Stimulated activated CD4-positive, alpha-beta T cell treated with anti-CD3 and anti-CD28 coated beads, Interleukin-1b, Interleukin-23, amount 100 ng/mL, for 48 hours (primary cell): Measurements from ENCODE around the gene C5orf24.
"Not testable (repeated sequence)": the region's sequence is repeated elsewhere in the genome, so short reads cannot be mapped to it uniquely, and the experiment has no call there.

ENCODE experiments used
- DNase-seq: peaks from one replicate; pipeline ENCODE4 v3.0.0-alpha.2; 2020

The C5orf24 gene

GRCh38 chr5:134845852-134846640, at the start of gene C5orf24:
Gene C5orf24, plus strand, starts transcription at chr5:134845968. Its CDS starts 8,933 bp downstream, at chr5:134854901.
- peak; percentile 95 for DNase-seq

GRCh38 chr5:134798468-134798867, 47.3 kb upstream of the C5orf24 start:
- no peak for DNase-seq

GRCh38 chr5:134803821-134804220, 41.9 kb upstream of the C5orf24 start:
- no peak for DNase-seq

GRCh38 chr5:134813407-134813806, 32.4 kb upstream of the C5orf24 start:
- DNase-seq, result peak; percentile 37

GRCh38 chr5:134813827-134814226, 31.9 kb upstream of the C5orf24 start:
- no peak for DNase-seq

- no peak for DNase-seq
Observed at GRCh38 chr5:134817006-134817405, 28.8 kb upstream of the C5orf24 start.

- no peak for DNase-seq
Observed at GRCh38 chr5:134818776-134819175, 27.0 kb upstream of the C5orf24 start.

GRCh38 chr5:134819407-134819963, 26.3 kb upstream of the C5orf24 start:
- DNase-seq, result no peak

GRCh38 chr5:134821841-134822240, 23.9 kb upstream of the C5orf24 start:
- no peak for DNase-seq

- no peak for DNase-seq
Observed at GRCh38 chr5:134824681-134825080, 21.1 kb upstream of the C5orf24 start.

GRCh38 chr5:134825212-134825611, 20.6 kb upstream of the C5orf24 start:
- DNase-seq, result no peak

- DNase-seq, result no peak
Observed at GRCh38 chr5:134833340-134834032, 12.3 kb upstream of the C5orf24 start.

- no peak for DNase-seq
Observed at GRCh38 chr5:134835623-134836022, 10.1 kb upstream of the C5orf24 start.

GRCh38 chr5:134837530-134838181, 8.1 kb upstream of the C5orf24 start:
- DNase-seq, result no peak

- not testable (repeated sequence) for DNase-seq
Observed at GRCh38 chr5:134838361-134838760, 7.4 kb upstream of the C5orf24 start.

- no peak for DNase-seq
Observed at GRCh38 chr5:134840811-134841210, 5.0 kb upstream of the C5orf24 start.

- no peak for DNase-seq
Observed at GRCh38 chr5:134844252-134844651, 1.5 kb upstream of the C5orf24 start.

- DNase-seq, result no peak
Observed at GRCh38 chr5:134845335-134845851, 375 bp upstream of the C5orf24 start.

- peak; percentile 18 for DNase-seq
Observed at GRCh38 chr5:134846641-134846960, 833 bp downstream of the C5orf24 start.

- DNase-seq, result not testable (repeated sequence)
Observed at GRCh38 chr5:134849434-134849933, 3.7 kb downstream of the C5orf24 start.

GRCh38 chr5:134851307-134851923, 5.6 kb downstream of the C5orf24 start:
- DNase-seq, result no peak

GRCh38 chr5:134856465-134856864, 10.7 kb downstream of the C5orf24 start:
- DNase-seq, result not testable (repeated sequence)

- DNase-seq, result no peak
Observed at GRCh38 chr5:134857401-134857800, 11.6 kb downstream of the C5orf24 start.
